ENCODE measurements around the gene MAP4. TPM values are rescaled to one million over a fixed set of nuclear protein-coding genes. Genes with fewer than 3 reads are reported as not detected.

The MAP4 gene
- total RNA-seq, 1 donor from 2014 or later: 471 TPM

GRCh38 chr3:47985381-47985780 lies 30.8 kb downstream of the MAP4 start:
- H3K4me3 Mint-ChIP-seq (ENCODE audit: unreplicated experiment): no peak overlapping the region
- Histone ChIP-seq H3K4me2 (ENCODE audit: low read length) (no peak overlapping the region), H3K4me1 (ENCODE audit: insufficient read depth, low read length) (peaks cover 6% of the 10 kb centered on the region), H3K27ac (ENCODE audit: low read depth, low read length) (no peak overlapping the region), H3K4me3 (ENCODE audit: insufficient read depth, low read depth, low read length) (no peak overlapping the region), H2AFZ (ENCODE audit: low read depth, low read length) (no peak overlapping the region), H3K9ac (ENCODE audit: low read length) (no peak overlapping the region), H4K20me1 (ENCODE audit: insufficient read depth, low read length) (peaks cover 73% of the 10 kb centered on the region), H3K27me3 (ENCODE audit: insufficient read depth, low read length) (no peaks in the 10 kb centered on the region), H3K9me3 (ENCODE audit: insufficient read depth, low read depth, low read length) (no peaks in the 10 kb centered on the region), H3K36me3 (ENCODE audit: insufficient read depth, low read length) (no peaks in the 10 kb centered on the region), H3K79me2 (ENCODE audit: insufficient read depth, low read length) (peaks cover 84% of the 10 kb centered on the region)
- no peaks in the 10 kb centered on the region for H3K9me3 Mint-ChIP-seq (ENCODE audit: unreplicated experiment)
- TF ChIP-seq CTCF (IDR thresholded peaks at IDR 0.05; ENCODE audit: insufficient read depth, low read depth, low read length) (no peak), EZH2 (IDR thresholded peaks at IDR 0.05; ENCODE audit: insufficient read depth, low read length) (no peak)
- DNase-seq (ENCODE audit: low read depth) (no peak), FAIRE-seq (no peak)
- H3K27ac Mint-ChIP-seq (ENCODE audit: unreplicated experiment): no peak overlapping the region
- no peaks in the 10 kb centered on the region for H3K27me3 Mint-ChIP-seq (ENCODE audit: low read depth, unreplicated experiment)
- H3K36me3 Mint-ChIP-seq (ENCODE audit: low read depth, unreplicated experiment): peaks cover 4% of the 10 kb centered on the region
- H3K4me1 Mint-ChIP-seq (ENCODE audit: low read depth, unreplicated experiment): peaks cover 37% of the 10 kb centered on the region

GRCh38 chr3:47984075-47984728 lies 32.0 kb downstream of the MAP4 start:
- H3K27ac ChIP-seq (ENCODE audit: low read depth, low read length): peak overlapping the region; percentile 43
- peak overlapping the region; percentile 17 for H3K4me2 ChIP-seq (ENCODE audit: low read length)
- peaks cover 74% of the 10 kb centered on the region for H4K20me1 ChIP-seq (ENCODE audit: insufficient read depth, low read length)
- no peak overlapping the region for H3K9ac ChIP-seq (ENCODE audit: low read length)
- DNase-seq (ENCODE audit: low read depth) (peak; percentile 76), FAIRE-seq (no peak)
- Mint-ChIP-seq H3K9me3 (ENCODE audit: unreplicated experiment) (no peaks in the 10 kb centered on the region), H3K36me3 (ENCODE audit: low read depth, unreplicated experiment) (peaks cover 4% of the 10 kb centered on the region), H3K27ac (ENCODE audit: unreplicated experiment) (peak overlapping the region; percentile 23), H3K4me1 (ENCODE audit: low read depth, unreplicated experiment) (peaks cover 31% of the 10 kb centered on the region), H3K4me3 (ENCODE audit: unreplicated experiment) (peak overlapping the region; percentile 31), H3K27me3 (ENCODE audit: low read depth, unreplicated experiment) (no peaks in the 10 kb centered on the region)
- no peak overlapping the region for H3K4me3 ChIP-seq (ENCODE audit: insufficient read depth, low read depth, low read length)
- no peaks in the 10 kb centered on the region for H3K9me3 ChIP-seq (ENCODE audit: insufficient read depth, low read depth, low read length)
- no peaks in the 10 kb centered on the region for H3K36me3 ChIP-seq (ENCODE audit: insufficient read depth, low read length)
- H3K27me3 ChIP-seq (ENCODE audit: insufficient read depth, low read length): no peaks in the 10 kb centered on the region
- TF ChIP-seq EZH2 (IDR thresholded peaks at IDR 0.05; ENCODE audit: insufficient read depth, low read length): no peak
- no peak for TF ChIP-seq CTCF (IDR thresholded peaks at IDR 0.05; ENCODE audit: insufficient read depth, low read depth, low read length)
- peaks cover 89% of the 10 kb centered on the region for H3K79me2 ChIP-seq (ENCODE audit: insufficient read depth, low read length)
- H3K4me1 ChIP-seq (ENCODE audit: insufficient read depth, low read length): peaks cover 6% of the 10 kb centered on the region
- H2AFZ ChIP-seq (ENCODE audit: low read depth, low read length): no peak overlapping the region

- Mint-ChIP-seq H3K27ac (ENCODE audit: unreplicated experiment) (no peak overlapping the region), H3K36me3 (ENCODE audit: low read depth, unreplicated experiment) (peaks cover 7% of the 10 kb centered on the region), H3K9me3 (ENCODE audit: unreplicated experiment) (no peaks in the 10 kb centered on the region), H3K4me1 (ENCODE audit: low read depth, unreplicated experiment) (peaks cover 20% of the 10 kb centered on the region), H3K4me3 (ENCODE audit: unreplicated experiment) (no peak overlapping the region), H3K27me3 (ENCODE audit: low read depth, unreplicated experiment) (no peaks in the 10 kb centered on the region)
- H4K20me1 ChIP-seq (ENCODE audit: insufficient read depth, low read length): peaks cover 80% of the 10 kb centered on the region
- FAIRE-seq (no peak), DNase-seq (ENCODE audit: low read depth) (no peak)
- no peaks in the 10 kb centered on the region for H3K27me3 ChIP-seq (ENCODE audit: insufficient read depth, low read length)
- H2AFZ ChIP-seq (ENCODE audit: low read depth, low read length): no peak overlapping the region
- TF ChIP-seq CTCF (IDR thresholded peaks at IDR 0.05; ENCODE audit: insufficient read depth, low read depth, low read length): no peak
- TF ChIP-seq EZH2 (IDR thresholded peaks at IDR 0.05; ENCODE audit: insufficient read depth, low read length): no peak
- no peak overlapping the region for H3K9ac ChIP-seq (ENCODE audit: low read length)
- no peak overlapping the region for H3K27ac ChIP-seq (ENCODE audit: low read depth, low read length)
- peaks cover 6% of the 10 kb centered on the region for H3K4me1 ChIP-seq (ENCODE audit: insufficient read depth, low read length)
- H3K4me2 ChIP-seq (ENCODE audit: low read length): no peak overlapping the region
- no peak overlapping the region for H3K4me3 ChIP-seq (ENCODE audit: insufficient read depth, low read depth, low read length)
- H3K36me3 ChIP-seq (ENCODE audit: insufficient read depth, low read length): no peaks in the 10 kb centered on the region
- H3K79me2 ChIP-seq (ENCODE audit: insufficient read depth, low read length): peaks cover 89% of the 10 kb centered on the region
- no peaks in the 10 kb centered on the region for H3K9me3 ChIP-seq (ENCODE audit: insufficient read depth, low read depth, low read length)
Measured at GRCh38 chr3:47980795-47981194, 35.4 kb downstream of the MAP4 start.

All from astrocyte (in vitro differentiated cells and primary cell).